ENCODE data around the gene KIF24.
"Not testable (repeated sequence)": the region's sequence is repeated elsewhere in the genome, so short reads cannot be mapped to it uniquely, and the experiment has no call there.

Gene KIF24

GRCh38 chr9:34328987-34329832 lies at the start of gene KIF24, which contains the start of gene NUDT2:
Gene KIF24, minus strand, starts transcription at chr9:34329268. Its CDS starts 17,922 bp downstream, at chr9:34311346.
Gene NUDT2, plus strand, starts transcription at chr9:34329569. Its CDS starts 9,471 bp downstream, at chr9:34339040.
- in situ Hi-C loops (cut with HindIII; ENCODE audit: low sequenced_read_pairs): no loop called here

GRCh38 chr9:34378376-34379060 lies 49.5 kb upstream of the KIF24 start:
- in situ Hi-C loops (cut with HindIII; ENCODE audit: low sequenced_read_pairs): no loop called here

DNA sequence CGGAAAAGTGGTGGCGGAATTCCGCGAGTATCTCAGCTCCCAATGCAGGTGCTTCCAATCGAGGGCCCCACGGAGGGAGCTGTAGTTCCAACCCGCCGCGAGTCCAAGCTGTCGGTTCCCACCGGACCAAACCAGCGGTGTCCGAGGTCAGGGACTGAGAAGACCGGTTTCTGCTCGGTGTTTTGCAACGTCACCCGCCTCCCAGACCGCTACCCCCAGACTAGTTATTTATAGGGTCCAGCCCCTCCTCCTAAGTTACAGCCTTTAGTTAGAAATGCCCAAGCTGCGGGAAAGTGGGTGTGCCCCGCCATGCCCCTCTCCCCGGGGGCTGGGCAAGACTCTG lies 48.3 kb upstream of the KIF24 start:
- in situ Hi-C loops (cut with HindIII; ENCODE audit: low sequenced_read_pairs): no loop called here

- in situ Hi-C loops (cut with HindIII; ENCODE audit: low sequenced_read_pairs): no loop called here
Measured at GRCh38 chr9:34376596-34377403, 47.7 kb upstream of the KIF24 start, which contains the start of gene MYORG. Gene MYORG, minus strand, starts transcription at chr9:34376898. Its CDS starts 3,955 bp downstream, at chr9:34372943.

DNA sequence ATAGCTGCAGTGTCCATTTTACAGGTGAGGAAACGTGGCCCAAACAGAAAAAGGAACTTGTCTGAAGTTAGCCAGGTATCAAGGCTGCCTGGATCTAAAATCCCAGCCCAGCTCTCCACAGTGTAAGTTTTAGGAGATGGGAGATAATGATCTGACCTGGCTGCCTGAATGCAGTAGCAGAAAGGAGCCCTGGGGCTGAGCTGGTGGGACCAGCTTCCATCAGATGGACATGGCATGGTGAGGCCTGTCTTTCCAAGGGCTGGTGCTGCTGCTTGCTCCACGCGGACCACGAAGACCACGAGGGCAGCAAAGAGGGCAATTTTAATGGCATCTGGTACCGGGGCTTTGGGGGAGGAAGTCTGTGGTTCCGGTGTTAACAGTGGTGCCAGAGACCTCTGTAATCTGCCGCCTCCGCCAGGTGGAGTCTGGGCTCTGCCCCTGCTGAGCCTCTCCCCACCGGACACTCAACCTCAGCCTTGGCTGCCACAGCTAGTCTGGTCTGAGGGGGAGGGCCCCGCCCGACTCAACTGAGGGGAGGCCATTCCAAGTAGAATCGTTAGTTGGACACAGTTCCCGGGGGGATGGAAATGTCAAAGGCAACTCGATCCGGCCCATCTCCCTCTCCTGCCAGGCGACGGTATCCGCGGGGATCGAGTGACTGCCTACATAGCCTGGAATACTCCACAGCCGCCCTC lies 47.0 kb upstream of the KIF24 start:
- in situ Hi-C loops (cut with HindIII; ENCODE audit: low sequenced_read_pairs): no loop called here

DNA sequence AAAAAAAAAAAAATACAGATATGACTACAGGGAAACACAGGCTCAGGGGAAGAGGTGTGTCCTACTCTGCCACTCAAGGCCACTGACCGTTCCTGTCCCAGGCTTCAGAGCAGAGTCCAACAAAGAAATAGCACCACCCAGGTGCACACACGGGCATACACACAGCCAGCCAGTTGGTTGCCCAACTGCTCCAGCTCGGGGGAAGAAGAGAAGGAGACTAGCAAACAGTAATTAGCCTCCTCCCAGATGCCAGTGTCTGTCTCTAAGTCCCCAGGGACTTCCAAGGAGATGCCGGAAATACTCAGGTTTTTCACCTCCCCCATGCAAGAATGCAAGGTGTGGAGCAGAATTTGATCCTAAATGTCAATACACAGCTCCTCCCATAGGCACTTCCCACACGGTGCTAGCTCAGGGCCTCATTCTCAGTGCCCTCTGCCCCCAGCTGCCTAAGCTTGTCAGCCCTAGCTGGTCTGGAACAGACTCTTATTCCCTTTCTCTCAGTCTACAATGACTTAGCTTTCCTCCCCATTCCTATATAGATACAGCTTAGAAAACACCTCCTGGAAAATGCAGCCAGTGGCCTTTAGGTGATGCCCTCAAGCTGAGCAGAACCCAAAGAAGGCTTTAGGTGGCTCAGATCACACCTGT lies 46.0 kb upstream of the KIF24 start:
- in situ Hi-C loops (cut with HindIII; ENCODE audit: low sequenced_read_pairs): no loop called here

- in situ Hi-C loops (cut with HindIII; ENCODE audit: low sequenced_read_pairs): no loop called here
Measured at GRCh38 chr9:34374339-34374738, 45.3 kb upstream of the KIF24 start.

DNA sequence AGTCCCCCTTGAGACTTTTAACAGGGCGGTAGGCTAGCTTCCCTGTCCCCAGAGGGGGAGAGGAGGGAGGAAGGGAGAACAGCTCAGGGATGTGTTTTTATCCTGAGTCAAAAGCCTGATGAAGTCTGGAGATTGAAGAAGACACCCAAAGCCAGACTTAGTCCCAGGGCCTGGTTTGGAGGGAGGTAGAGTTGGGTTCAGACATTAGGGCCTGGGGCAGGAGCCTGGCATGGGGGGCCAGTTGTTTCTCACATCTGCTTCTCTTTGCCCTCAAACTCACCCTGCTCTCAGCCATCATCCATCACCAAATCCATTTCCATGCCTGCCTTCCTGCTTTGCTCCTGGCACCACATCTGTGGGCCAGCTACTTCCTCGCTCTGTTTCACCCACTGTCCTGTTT lies 44.7 kb upstream of the KIF24 start:
- in situ Hi-C loops (cut with HindIII; ENCODE audit: low sequenced_read_pairs): no loop called here

DNA sequence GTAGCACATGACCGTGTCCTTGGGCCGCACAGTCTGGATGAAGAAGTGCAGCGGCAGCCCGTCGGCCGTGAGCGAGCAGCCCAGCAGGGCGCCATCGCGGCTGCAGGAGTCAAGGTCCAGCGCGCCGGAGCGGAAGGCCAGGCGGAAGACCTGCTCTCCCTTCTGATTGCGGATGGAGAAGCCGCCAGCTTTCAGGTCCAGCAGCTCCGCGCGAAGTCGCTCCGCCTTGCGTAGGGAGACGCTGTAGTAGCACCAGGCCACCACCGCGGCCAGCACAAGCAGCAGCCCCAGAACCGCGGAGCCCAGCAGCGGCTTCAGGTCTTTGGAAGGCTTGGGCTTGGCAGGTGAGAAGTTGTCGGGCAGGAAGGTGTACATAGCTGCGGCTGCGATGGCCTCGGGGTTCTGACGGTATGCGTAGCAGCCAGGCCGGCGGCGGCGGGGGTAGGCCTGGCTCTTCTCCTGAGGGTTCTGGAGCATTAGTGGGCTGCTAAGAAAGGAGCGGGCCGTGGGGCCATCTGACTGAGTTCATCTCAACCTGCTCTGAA lies 43.5 kb upstream of the KIF24 start:
- in situ Hi-C loops (cut with HindIII; ENCODE audit: low sequenced_read_pairs): no loop called here

GRCh38 chr9:34371886-34372466 lies 42.9 kb upstream of the KIF24 start:
- in situ Hi-C loops (cut with HindIII; ENCODE audit: low sequenced_read_pairs): no loop called here

GRCh38 chr9:34370970-34371880 lies 42.2 kb upstream of the KIF24 start:
- in situ Hi-C loops (cut with HindIII; ENCODE audit: low sequenced_read_pairs): no loop called here

DNA sequence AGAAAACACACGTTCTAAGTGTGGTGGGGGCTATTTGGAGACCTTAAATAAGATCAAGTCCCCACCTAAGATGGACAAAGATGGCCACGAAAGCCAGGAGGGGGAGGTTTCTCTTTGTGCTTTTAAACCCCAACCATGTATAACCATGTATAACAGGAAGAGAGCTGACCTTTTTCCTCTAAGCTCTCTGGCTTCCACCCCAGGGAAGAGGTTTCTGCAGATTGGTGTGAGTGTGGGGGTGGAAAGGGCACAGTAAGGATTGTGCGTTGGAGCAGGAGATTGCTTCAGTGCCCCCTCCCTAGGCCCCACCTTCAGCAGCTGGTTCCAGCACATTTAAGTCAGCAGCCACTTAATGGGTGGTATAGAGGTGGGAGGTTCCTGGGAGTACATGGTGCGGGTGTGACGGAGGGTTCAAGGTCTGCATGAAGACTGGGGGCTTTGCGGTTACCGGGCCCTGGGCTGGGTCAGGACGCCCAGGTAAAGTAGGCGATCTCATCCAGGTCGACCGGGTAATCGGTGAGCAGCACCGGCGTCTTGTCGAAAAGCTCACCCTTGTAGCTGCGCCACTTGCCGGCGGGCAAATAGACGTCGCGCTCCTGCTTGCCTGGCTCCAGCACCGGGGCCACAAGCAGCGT lies 41.4 kb upstream of the KIF24 start:
- in situ Hi-C loops (cut with HindIII; ENCODE audit: low sequenced_read_pairs): no loop called here

DNA sequence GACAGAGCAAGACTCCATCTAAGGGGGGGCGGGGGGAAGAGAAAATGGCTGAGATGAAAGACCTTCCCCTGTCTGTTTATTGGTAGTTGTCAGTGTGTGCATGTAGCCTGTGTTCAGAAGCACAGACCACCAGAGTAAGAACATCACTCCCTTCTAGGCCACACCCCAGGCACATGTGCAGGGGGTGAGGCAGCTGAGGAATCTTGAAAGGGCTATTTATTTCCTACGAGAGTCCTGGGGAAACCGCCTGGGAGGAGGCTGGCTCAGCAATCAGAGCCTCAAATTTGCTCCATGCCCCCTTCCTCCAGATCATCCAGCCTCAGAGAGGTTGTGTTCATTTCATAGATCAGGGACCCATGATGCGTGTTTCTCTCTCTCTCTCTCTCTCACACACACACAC lies 40.6 kb upstream of the KIF24 start:
- in situ Hi-C loops (cut with HindIII; ENCODE audit: low sequenced_read_pairs): no loop called here

DNA sequence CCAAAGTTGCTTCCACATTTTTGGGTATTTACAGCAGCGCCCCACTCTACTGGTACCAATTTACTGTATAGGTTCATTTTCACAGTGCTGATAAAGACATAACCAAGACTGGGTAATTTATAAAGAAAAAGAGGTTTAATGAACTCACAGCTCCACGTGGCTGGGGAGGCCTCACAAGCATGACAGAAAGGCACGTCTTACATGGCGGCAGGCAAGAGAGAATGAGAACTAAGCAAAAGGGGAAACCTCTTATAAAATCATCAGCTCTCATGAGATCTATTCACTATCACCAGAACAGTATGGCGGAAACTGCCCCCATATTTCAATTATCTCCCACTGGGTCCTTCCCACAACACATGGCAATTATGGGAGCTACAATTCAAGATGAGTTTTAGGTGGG lies 39.7 kb upstream of the KIF24 start:
- in situ Hi-C loops (cut with HindIII; ENCODE audit: low sequenced_read_pairs): not testable (repeated sequence)

- in situ Hi-C loops (cut with HindIII; ENCODE audit: low sequenced_read_pairs): not testable (repeated sequence)
Measured at GRCh38 chr9:34367751-34368410, 38.8 kb upstream of the KIF24 start.

DNA sequence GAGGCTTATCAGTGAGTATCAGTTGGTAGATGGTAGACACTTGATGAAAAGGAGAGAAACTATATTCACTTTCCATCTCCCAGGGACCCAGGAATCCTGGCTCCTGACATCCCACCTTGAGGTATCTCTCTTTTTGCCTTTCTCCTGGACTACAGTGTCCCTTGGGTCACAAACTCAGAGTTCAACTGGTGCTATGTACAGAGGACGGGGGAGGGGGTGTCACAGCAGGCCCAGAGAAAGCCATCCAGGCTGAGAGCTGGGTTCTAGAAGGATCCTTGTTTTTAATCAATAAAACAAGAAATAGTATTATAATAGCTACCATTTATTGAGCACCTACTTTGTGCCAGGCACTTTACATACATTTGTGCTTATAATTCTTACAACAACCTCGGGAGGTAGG lies 37.3 kb upstream of the KIF24 start:
- in situ Hi-C loops (cut with HindIII; ENCODE audit: low sequenced_read_pairs): no loop called here

GRCh38 chr9:34365282-34365681 lies 36.2 kb upstream of the KIF24 start:
- in situ Hi-C loops (cut with HindIII; ENCODE audit: low sequenced_read_pairs): no loop called here
